MG63 (cell line): ENCODE measurements around the gene LASP1. TPM values are rescaled to one million over a fixed set of nuclear protein-coding genes. Genes with fewer than 3 reads are reported as not detected.

Experiments used
- total RNA-seq: library from RNA; depleted of rRNA; stranded (reverse); fragments of >200 nt; shearing (Covaris generic); gene quantifications from 2 replicates; pipeline ENCODE4 v1.2.3, GENCODE V29; 2014; ENCODE audit warnings: low replicate concordance; rRNA removed

The LASP1 gene
- total RNA-seq, 1 experiment from 2014 or later = 323 TPM

Other genes starting within 250 kb of the LASP1 start
- gene EPOP, start 195.1 kb upstream of the LASP1 start, total RNA-seq = 6.4 and 7.9 TPM in 2 replicates
- 11.7 and 17.5 TPM in 2 replicates for gene MLLT6, start 164.8 kb upstream of the LASP1 start, total RNA-seq
- gene CISD3, start 139.7 kb upstream of the LASP1 start, total RNA-seq = 7.7 and 29.1 TPM in 2 replicates
- 3.3 and 3.4 TPM in 2 replicates for gene PCGF2, start 121.7 kb upstream of the LASP1 start, total RNA-seq
- 494 and 524 TPM in 2 replicates for gene PSMB3, start 117.3 kb upstream of the LASP1 start, total RNA-seq
- 49.1 and 73.8 TPM in 2 replicates for gene PIP4K2B, start 70.5 kb upstream of the LASP1 start, total RNA-seq
- gene CWC25, start 44.7 kb upstream of the LASP1 start, total RNA-seq = 19.2 and 21.3 TPM in 2 replicates
- gene RPL23, start 16.3 kb upstream of the LASP1 start, total RNA-seq = 2,314 and 3,514 TPM in 2 replicates
- not detected in 2 replicates for gene FBXO47, start 97.3 kb downstream of the LASP1 start, total RNA-seq